GM23338 (cell line): ENCODE results near the gene SNRNP200.

ENCODE experiments used
- CREB1 ChIP-seq: fragments of 250-450 bp; sonication (Bioruptor Pico); IDR thresholded peaks from 2 replicates; pipeline ENCODE4 v1.5.0; 2020; ENCODE audit warnings: low read depth, mild to moderate bottlenecking, moderate library complexity
- CTCF ChIP-seq, 2 experiments: fragments of 200-600 bp in 1 of 2; sonication (generic) in 1 of 2; conservative IDR thresholded peaks; 2 replicates each; pipeline versions ENCODE4 v1.5.1 to v1.6.1; 2016 to 2017; ENCODE audit warnings: antibody characterized with exemption in 2 of 2, low read depth in 2 of 2, mild to moderate bottlenecking in 2 of 2, moderate library complexity in 1 of 2
- ETS1 ChIP-seq: IDR thresholded peaks from 2 replicates; pipeline ENCODE4 v1.6.1; 2016; ENCODE audit warnings: antibody characterized with exemption
- EZH2 ChIP-seq: fragments of 200-600 bp; sonication (generic); IDR thresholded peaks from one replicate; pipeline ENCODE4 v1.8.0; 2017; ENCODE audit warnings: antibody characterized with exemption, mild to moderate bottlenecking, low read depth; ENCODE audit not compliant: unreplicated experiment
- EZH2phosphoT487 ChIP-seq: fragments of 200-600 bp; sonication (generic); IDR thresholded peaks from one replicate; pipeline ENCODE4 v1.8.1; 2018; ENCODE audit warnings: antibody characterized with exemption; ENCODE audit not compliant: unreplicated experiment
- JUNB ChIP-seq: IDR thresholded peaks from one replicate; pipeline ENCODE4 v1.6.1; 2016; ENCODE audit warnings: antibody characterized with exemption; ENCODE audit not compliant: unreplicated experiment
- POLR2AphosphoS5 ChIP-seq: IDR thresholded peaks from 2 replicates; pipeline ENCODE4 v1.6.1; 2016; ENCODE audit warnings: antibody characterized with exemption, low read depth
- REST ChIP-seq: IDR thresholded peaks from one replicate; pipeline ENCODE4 v1.6.1; 2018; ENCODE audit warnings: antibody characterized with exemption; ENCODE audit not compliant: unreplicated experiment
- ZNF114 ChIP-seq: fragments of 250-450 bp; sonication (Bioruptor Pico); IDR thresholded peaks from 2 replicates; pipeline ENCODE4 v1.5.0; 2020; ENCODE audit warnings: mild to moderate bottlenecking, moderate library complexity
- ZNF331 ChIP-seq: fragments of 250-450 bp; sonication (Bioruptor Pico); IDR thresholded peaks from 2 replicates; pipeline ENCODE4 v1.5.0; 2020; ENCODE audit warnings: low read depth, mild to moderate bottlenecking, moderate library complexity
- ZNF462 ChIP-seq: fragments of 250-450 bp; sonication (Bioruptor Pico); IDR thresholded peaks from 2 replicates; pipeline ENCODE4 v1.5.0; 2020; ENCODE audit warnings: mild to moderate bottlenecking, moderate library complexity

GRCh38 chr2:96301865-96302264, 3.5 kb downstream of the SNRNP200 start:
- TF ChIP-seq CTCF (conservative IDR thresholded peaks at IDR 0.05; ENCODE audit: low read depth in 2 of 2) (no peak), POLR2AphosphoS5 (no peak), JUNB (no peak), CREB1 (CRISPR knock-in tag) (no peak), EZH2 (no peak), REST (no peak), EZH2phosphoT487 (no peak), ZNF331 (CRISPR knock-in tag) (no peak), ETS1 (no peak), ZNF462 (CRISPR knock-in tag) (no peak), ZNF114 (no peak)
